Measurements from ENCODE around the gene FBXO46.

The FBXO46 gene

GRCh38 chr19:45730368-45731288 lies at the start of gene FBXO46:
Gene FBXO46, minus strand, starts transcription at chr19:45730896. Its CDS starts 17,401 bp downstream, at chr19:45713495.
- peak; percentile 92 for DNase-seq (ENCODE audit: extremely low read depth, low read depth)
- TF ChIP-seq CTCF (IDR thresholded peaks at IDR 0.05; ENCODE audit: low read depth, low read length) = peak; percentile 12; the same call in 1 of the 2 replicates

- no peak for TF ChIP-seq CTCF (IDR thresholded peaks at IDR 0.05; ENCODE audit: low read depth, low read length)
- DNase-seq (ENCODE audit: extremely low read depth, low read depth) = no peak
These were observed 49.4 kb upstream of the FBXO46 start for GRCh38 chr19:45780146-45780447.

GRCh38 chr19:45779231-45780145 lies 48.8 kb upstream of the FBXO46 start:
- TF ChIP-seq CTCF (IDR thresholded peaks at IDR 0.05; ENCODE audit: low read depth, low read length) = peak; percentile 26
- DNase-seq (ENCODE audit: extremely low read depth, low read depth) = no peak

- no peak for DNase-seq (ENCODE audit: extremely low read depth, low read depth)
- TF ChIP-seq CTCF (IDR thresholded peaks at IDR 0.05; ENCODE audit: low read depth, low read length) = no peak
These were observed 47.4 kb upstream of the FBXO46 start for GRCh38 chr19:45778010-45778661.

GRCh38 chr19:45777395-45777961 lies 46.8 kb upstream of the FBXO46 start:
- TF ChIP-seq CTCF (IDR thresholded peaks at IDR 0.05; ENCODE audit: low read depth, low read length) = no peak
- no peak for DNase-seq (ENCODE audit: extremely low read depth, low read depth)

GRCh38 chr19:45774765-45775164 lies 44.1 kb upstream of the FBXO46 start:
- no peak for TF ChIP-seq CTCF (IDR thresholded peaks at IDR 0.05; ENCODE audit: low read depth, low read length)
- no peak for DNase-seq (ENCODE audit: extremely low read depth, low read depth)
